ENCODE measurements around the gene NAB2.
"Not testable (repeated sequence)": the region's sequence is repeated elsewhere in the genome, so short reads cannot be mapped to it uniquely, and the experiment has no call there.

NAB2 gene

DNA sequence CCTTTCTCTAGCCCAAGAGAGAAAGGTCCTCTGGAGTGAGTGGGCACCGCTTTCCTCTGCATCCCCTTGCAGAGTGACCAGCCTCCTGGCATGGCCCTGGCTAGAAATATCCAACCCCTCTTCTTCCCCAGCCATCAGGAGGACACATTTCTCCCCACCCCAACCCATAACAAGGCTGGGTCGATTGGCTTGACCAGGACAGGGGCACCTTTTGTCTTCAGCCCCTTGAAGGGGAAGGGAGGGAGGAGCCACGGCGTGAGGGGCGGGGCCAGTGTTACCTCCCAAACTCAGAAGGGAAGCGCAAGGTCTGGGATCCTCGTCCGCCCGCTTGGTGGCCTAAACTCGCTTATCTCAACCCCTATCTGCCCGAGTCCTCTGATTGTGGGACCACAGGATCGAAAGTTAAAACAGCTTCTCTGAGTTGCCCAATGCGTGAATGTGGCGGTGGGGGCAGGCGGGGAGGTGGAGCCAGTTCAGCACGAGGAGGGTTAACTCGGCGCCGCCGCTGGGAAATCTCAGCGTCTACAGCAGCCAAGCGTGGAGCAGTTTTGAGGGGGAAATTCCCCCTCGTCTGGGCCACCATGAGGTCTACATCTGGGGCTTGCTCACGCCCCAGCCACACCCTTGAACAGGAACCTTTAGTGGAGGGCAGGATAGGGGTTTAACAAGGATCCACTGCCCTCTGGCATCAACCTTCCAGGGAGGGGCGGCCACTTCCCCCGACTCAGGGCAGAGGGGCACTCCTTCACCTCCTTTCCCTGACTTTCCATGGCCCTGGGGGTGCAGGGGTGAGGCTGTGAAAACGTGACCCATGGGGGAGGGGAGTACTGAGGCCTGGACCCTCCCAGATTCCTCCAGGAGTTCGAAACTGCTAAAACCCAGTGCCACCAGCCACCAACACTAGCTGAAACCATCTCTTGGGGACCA, 21.5 kb downstream of the NAB2 start:
- DNase-seq (ENCODE audit: insufficient read length, low spot score) (peak; percentile 62), FAIRE-seq (peak; percentile 93)

DNA sequence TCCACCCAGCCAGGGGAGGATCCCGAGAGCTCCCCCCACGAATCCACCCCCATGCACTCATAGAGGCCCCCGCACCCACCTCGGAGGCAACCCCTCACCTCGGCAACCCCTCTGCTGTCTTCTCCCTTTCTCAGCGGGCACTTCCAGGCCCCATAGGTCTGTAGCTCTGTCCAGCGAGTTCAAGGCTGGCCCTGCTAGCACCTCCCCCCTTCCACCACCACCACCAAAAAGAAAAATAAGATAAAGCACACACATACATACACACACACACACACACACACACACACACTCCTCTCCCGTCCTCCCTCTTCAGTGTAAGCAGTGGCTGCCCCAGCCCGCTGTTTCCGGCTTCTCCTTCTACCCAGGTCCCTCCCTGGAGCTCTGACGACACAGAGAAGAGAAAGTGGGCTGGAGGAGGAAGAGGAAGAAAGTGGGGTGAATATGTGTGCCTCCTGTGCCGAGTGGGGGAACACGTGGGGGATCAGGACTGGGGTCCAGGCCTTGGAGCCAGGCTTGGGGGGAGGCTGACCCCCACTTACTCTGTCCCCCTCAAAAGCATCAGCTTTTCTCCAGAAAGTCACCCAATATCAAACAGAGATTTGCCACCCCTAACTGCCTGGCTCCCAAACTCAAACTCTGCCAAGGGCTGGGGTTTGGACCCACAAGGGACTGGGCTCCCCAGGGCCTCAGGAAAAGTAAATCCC, 22.3 kb downstream of the NAB2 start, which contains the start of gene STAT6:
STAT6 (minus strand) TSS at position 332 of the 704 bp plus-strand sequence. CDS start 3,084 bp downstream, outside the sequence.
- DNase-seq (ENCODE audit: insufficient read length, low spot score): peak; percentile 65
- FAIRE-seq: peak; percentile 94

DNA sequence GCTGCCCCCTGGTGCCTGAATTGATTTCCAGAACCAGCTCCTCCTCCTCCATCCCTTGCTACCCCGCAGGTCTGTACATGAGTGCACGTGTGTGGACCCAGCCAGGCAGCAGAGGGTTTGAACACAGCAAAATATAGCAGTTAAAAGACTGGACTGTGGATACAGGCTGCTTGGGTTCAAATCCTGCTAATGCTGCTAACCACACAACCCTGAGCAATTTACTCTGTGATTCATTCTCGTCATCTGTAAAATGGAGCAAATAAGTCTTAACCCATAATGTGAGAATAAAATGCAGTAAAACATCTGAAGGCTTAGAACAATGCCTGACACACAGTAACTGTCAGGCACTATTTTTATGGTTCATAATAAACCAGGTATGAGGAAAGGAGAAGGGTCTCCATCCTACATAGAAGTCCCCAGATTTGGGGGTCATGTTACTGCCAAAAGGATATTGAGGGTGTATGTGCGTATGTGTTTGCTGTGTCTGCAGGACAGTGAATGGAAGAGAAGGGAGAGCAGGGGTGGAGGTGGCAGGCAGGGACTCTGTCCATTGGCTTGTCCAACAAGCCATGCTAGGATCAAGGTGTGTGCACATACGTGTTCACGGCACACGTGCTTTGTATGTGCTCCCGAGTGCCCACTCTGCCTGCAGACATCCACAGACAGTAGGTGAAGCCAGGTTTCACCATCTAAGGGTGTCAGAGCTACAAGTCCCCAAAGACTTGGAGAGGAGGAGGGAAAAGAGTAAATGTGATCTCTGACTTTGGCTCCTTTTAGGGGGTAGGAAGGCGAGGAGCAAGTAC, 23.8 kb downstream of the NAB2 start:
- DNase-seq (ENCODE audit: insufficient read length, low spot score): peak; percentile 86
- FAIRE-seq: no peak

DNA sequence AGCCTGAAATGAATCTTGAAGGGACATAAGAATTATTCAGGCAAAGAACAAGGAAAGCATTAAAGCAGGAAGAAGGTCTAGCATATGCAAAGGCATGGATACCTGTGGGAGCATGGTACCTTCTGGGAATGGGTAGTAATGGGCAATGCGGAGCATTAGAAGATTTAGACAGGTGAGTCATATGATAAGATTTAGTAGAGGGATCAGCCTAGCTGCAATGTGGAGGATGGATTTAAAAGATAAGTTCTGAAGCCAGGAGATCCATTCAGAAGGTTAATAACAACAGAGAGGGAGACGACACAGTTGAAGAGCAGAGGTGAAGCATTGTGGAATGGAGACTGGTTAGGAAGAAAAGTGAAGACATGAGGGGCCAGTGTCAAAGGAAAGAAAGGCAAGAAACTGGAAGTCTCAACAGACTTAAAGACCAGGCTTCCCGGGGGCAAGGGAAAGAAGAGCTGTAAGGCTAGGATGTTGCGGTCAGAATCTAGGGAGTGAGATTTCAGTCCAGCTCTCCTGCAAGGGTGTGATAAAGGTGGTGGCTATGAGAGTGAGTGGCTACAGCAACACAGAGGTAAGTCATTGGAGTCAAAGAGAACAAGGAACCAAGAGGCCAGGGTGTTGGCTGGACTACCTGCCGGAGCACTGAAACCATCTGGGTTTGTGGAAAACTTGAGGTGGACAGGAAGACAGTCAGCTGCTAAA, 27.8 kb downstream of the NAB2 start:
- no peak for FAIRE-seq

DNA sequence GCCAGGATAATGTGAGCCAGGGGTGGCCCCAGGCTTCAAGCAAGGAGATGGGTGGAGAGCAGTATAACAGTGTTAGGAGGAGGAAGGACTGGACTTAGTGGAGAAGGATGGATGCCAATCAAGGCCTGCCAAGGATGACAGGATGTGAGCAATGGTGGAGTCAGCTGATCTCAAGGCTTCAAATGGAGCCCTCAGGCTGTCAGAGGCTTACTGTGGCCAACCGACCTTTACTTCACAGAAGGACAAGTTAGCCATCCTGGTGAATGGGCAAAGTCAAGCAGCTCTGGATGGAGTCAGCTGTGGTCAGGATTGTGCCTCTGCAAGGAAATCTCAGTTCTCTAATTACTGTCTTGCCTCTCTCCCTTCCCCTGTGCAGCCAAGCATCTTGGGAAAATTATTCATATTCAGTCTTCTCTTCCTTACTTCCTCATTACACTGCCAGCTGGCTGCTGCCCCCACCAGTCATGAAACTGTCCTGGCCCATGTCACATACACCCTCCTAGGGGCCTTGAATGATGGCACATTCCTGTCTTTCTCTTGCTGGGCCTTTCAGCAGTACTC, 29.9 kb downstream of the NAB2 start:
- DNase-seq (ENCODE audit: insufficient read length, low spot score): no peak
- no peak for FAIRE-seq

More for the DNA sequence above, 27.8 kb downstream of the NAB2 start:
- no peak for DNase-seq (ENCODE audit: insufficient read length, low spot score)

DNA sequence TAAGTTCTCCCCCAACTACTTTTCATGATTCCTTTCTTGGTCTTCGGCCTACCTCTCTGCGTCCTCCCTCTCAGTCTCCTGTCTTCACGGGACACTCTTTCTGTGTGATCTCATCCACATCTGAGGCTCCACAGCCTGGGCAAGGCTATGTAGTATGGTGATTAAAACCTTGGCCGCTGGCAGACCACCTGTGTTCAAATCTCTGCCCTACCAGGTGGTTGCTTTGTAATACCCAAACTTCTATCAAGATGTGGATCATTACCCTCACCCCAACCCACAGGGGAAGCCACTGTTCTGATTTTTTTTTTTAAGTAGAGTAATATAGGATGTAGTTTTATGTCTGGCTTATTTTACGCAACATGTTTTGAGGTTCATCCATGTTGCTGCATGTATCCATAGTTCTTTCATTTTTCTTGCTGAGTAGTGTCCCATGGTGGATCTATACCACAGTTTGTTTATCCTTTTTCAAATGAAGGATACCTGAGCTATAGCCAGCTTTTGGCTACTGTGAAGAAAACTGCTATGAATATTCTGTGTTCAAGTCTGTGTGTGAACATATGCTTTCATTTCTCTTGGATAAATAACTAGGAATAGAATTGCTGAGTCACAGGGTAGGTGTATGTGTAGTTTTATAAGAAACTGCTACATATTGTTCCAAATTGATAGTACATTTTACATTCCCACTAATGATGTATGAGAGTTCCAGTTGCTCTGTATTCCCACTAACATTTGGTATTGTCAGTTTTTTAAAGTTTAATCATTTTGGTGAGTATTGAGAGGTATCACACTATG, 30.6 kb downstream of the NAB2 start:
- no peak for FAIRE-seq
- no peak for DNase-seq (ENCODE audit: insufficient read length, low spot score)

DNA sequence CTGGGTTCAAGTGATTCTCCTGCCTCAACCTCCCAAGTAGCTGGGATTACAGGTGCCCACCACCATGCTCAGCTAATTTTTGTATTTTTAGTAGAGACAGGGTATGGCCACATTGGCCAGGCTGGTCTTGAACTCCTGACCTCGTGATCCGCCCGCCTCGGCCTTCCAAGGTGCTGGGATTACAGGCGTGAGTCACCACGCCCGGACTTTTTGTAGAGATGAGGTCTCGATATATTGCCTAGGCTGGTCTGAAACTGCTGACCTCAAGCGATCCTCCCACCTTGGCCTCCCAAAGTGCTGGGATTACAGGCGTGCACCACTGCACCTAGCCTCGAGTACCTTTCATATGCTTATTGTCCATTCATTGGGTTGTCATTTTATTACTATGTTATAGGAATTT, 31.8 kb downstream of the NAB2 start:
- FAIRE-seq; DNase-seq (ENCODE audit: insufficient read length, low spot score): not testable (repeated sequence)

DNA sequence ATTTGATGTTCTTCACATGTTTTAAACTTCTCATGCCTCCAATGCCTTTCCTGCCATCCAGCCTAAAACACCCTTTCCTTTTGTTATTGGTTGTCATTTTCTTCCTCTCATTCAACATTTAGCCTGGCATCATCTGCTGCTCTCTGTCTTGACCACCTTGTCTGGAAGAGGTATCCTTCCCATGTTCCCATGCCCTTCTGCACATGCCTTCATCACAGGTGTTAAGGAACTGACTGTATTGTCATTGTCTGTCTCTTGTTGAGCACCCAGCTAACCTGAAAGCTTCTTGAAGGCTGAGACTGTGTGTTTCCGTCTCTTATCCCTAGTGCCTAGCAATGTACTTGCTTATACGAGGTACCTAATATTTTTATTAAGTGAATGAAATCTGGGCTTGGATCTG, 34.9 kb downstream of the NAB2 start:
- no peak for FAIRE-seq
- DNase-seq (ENCODE audit: insufficient read length, low spot score): no peak

DNA sequence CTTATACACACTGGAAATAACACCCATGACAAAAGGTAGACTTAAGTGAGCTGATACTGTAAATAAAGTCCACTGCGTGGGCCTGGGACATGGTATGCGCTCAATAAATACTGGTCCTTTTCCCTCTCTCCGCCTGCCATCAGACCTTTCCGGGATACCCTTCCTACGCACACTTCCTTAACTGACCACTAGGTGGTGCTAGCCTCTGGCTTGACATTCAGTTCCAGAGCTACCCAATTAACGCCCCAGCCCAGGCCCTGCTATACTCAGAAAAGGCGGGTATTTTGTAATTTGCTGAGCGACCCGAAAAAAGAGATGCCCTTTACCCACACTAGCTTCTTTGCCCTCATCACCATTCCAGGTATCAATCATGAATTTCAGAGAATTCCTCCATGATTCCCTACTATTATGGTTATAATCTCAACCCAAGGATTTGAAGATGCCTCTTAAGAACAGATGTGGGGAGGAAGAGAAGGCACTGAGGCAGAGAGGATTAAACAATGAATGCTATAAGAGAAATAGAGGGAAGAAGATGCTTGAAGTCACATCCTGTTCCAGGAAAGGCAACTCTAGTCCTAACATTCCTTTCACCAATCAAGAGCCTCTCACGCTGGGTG, 35.5 kb downstream of the NAB2 start:
- FAIRE-seq: peak; percentile 73
- DNase-seq (ENCODE audit: insufficient read length, low spot score): peak; percentile 69

DNA sequence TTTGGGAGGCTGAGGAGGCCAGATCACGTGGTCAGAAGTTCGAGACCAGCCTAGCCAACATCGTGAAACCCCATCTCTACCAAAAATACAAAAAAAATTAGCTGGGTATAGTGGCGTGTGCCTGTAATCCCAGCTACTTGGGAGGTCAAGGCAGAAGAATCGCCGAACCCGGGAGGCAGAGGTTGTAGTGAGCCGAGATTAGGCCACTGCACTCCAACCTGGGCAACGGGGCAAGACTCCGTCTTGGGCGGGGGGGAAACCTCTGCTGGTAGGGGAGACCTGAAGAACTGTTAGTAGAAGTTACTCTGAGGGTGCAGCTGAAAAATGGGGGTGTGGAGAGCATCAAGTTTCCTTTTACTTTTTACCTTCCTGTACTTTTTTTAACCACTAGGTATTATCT, 37.1 kb downstream of the NAB2 start:
- no peak for FAIRE-seq
- DNase-seq (ENCODE audit: insufficient read length, low spot score): no peak

DNA sequence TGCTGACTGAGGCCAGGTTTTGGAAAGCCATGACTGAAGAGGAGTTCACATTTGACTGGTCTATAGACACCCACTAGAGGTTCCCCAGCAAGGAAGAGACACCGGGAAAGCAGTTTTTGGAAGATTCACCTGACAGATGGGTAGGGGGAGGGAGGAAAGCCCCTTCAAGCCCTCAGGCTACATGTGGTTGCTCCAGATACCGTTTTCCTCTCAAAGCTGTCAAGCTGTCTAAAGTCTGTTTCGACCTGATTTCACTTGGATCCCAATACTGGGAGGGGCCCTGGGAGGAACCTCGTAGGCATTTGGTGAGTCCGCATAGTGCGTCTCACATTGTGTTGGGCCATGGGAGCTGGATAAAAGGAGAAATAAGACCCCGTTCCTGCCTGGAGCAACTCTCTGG, 37.6 kb downstream of the NAB2 start:
- DNase-seq (ENCODE audit: insufficient read length, low spot score): no peak
- FAIRE-seq: no peak

DNA sequence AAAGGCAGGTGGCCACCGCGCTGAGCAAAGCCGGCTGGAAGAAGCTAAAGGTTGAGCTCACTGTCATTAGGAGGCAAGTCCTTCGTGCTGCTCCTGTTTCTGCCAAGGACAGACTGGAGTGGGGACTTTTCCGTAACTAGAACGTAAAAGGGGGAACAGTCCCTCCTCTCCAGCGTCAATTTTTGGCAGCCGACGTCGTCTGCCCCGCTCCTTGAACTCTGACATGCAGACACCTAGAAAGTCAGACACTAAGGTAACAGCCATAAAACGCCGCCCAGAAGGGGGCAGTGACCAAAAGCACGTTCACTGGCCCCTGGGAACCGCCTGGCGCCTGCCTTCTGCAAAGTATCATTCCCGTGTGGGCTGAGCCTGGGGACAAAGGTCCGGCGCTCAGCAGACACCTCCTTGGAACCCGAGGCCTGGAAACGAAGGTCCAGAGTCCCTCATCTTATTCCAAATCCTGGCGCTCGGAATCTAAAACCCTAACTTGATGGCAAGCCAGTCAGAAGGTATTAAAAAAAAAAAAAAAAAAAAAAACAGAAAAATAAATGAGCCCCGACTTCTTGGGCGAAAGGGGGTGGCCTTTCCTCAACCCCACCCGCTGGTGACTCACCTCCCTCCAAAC, 38.3 kb downstream of the NAB2 start:
- peak; percentile 43 for DNase-seq (ENCODE audit: insufficient read length, low spot score)
- peak; percentile 35 for FAIRE-seq

DNA sequence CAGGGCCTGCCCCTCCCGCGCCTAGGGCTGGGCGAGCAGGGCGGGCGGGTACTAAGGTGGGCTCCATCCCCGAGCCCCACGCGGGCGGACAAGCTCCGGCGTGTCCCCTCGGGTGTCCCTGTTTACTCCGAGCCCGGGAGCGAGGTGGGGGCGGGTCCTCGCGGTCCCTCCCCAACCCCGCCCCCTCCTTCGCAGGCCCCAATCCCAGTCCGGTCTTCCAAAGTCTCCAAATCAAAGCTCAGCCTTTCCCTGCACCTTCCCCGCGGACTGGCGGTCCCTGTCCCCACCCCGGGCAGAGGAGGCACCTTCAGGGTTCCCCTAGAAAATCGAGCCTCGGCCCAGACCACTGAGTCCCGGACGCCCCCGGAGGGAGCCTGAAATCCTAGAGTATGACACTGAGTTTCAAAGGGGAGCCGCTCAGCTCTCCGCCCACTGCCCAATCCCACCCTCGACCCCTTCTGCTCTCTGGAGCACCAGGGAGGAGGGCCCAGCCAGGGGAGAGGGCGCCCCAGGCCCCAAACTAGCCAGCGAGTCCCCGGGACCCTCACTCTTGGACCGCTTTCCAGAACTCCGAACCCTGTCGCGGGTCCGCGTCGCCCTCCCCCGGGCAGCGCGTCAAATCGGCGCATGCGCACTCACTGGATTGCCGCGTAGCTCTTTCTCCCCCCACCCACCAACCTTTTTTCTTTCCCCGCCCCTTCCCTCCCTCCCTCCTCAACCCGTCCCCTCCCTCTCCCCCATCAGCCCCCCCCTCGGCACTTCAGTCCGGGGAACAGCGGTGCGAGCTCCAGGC, 39.0 kb downstream of the NAB2 start, which contains the start of gene LRP1:
LRP1 (plus strand) TSS at position 758 of the 793 bp plus-strand sequence. CDS start 482 bp downstream, outside the sequence.
- FAIRE-seq: peak; percentile 63

DNA sequence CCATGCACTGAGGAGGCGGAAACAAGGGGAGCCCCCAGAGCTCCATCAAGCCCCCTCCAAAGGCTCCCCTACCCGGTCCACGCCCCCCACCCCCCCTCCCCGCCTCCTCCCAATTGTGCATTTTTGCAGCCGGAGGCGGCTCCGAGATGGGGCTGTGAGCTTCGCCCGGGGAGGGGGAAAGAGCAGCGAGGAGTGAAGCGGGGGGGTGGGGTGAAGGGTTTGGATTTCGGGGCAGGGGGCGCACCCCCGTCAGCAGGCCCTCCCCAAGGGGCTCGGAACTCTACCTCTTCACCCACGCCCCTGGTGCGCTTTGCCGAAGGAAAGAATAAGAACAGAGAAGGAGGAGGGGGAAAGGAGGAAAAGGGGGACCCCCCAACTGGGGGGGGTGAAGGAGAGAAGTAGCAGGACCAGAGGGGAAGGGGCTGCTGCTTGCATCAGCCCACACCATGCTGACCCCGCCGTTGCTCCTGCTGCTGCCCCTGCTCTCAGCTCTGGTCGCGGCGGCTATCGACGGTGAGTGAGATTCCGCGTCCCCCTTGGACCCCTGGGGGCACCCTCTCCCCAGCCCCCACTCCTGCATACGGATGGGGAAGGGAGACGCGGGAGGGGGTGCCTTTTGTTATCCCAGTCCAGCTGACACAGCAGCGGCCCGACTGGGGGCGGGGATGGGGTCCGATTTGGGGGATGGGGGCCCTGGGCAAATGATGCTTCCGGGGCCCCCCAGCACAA, 39.8 kb downstream of the NAB2 start:
- DNase-seq (ENCODE audit: insufficient read length, low spot score): no peak
- FAIRE-seq: no peak

More for the DNA sequence above, 39.0 kb downstream of the NAB2 start, which contains the start of gene LRP1:
- peak; percentile 48 for DNase-seq (ENCODE audit: insufficient read length, low spot score)

DNA sequence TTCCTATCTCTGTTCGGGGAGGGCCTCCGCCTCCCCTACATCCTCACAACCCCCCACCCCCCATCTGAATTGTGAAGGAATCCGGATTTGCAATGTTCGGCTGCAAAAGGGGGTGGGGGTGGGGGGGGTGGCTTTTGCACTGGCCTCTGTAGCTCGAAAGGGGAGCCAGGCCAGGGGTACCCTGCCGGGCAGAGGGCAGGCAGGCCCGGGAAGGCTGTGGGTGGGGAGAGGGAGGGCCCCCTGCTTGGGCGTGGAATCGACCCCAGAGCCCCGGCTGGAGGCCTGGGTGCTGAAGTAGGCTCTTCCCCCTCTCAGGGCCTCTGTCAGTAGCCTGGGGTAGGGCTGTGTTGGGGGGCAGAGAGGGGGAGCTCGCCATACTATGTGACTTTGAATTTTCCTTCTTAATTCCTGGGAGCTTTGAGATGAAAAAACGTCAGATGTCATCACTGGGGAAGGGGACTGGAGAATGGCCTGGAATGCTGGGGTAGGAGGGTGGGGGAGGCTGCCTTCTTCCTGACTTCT, 40.5 kb downstream of the NAB2 start:
- DNase-seq (ENCODE audit: insufficient read length, low spot score) (no peak), FAIRE-seq (no peak)

DNA sequence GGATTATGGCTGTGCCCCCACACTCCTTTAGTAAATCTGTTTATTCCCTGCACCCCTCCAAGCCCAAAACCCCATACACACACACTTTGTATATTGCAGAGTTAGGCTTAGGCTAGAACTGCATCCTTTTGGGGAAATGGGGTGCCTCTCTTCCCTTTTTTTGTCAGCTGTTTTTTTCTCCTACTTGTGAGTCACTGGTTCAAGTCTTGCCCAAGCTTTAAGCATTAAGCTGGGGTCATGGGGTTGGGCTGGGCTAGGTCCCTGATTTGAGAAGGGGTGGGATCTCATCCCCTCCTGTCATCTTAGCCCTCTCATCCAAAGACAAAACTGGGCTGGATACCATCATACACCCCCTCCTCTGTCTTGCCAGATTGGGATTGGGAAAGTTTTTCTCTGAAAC, 41.0 kb downstream of the NAB2 start:
- FAIRE-seq (no peak), DNase-seq (ENCODE audit: insufficient read length, low spot score) (no peak)
